Ishikawa (cell line): Measurements from ENCODE around the gene HNRNPLL.

Experiments
- CEBPB ChIP-seq: IDR thresholded peaks from 2 replicates; pipeline ENCODE4 v1.6.1; 2012
- CREB1 ChIP-seq: IDR thresholded peaks from 2 replicates; pipeline ENCODE4 v1.6.1; 2012; ENCODE audit warnings: low read depth
- EGR1 ChIP-seq: IDR thresholded peaks from 2 replicates; pipeline ENCODE4 v1.6.1; 2012
- EP300 ChIP-seq: IDR thresholded peaks from 2 replicates; pipeline ENCODE4 v1.6.1; 2012; ENCODE audit warnings: borderline replicate concordance
- FOXM1 ChIP-seq: IDR thresholded peaks from 2 replicates; pipeline ENCODE4 v1.6.1; 2012; ENCODE audit warnings: low read depth, borderline replicate concordance
- MAX ChIP-seq: IDR thresholded peaks from 2 replicates; pipeline ENCODE4 v1.6.1; 2012
- NFIC ChIP-seq: IDR thresholded peaks from 2 replicates; pipeline ENCODE4 v1.6.1; 2012
- RAD21 ChIP-seq: IDR thresholded peaks from 2 replicates; pipeline ENCODE4 v1.6.1; 2012; ENCODE audit warnings: low read depth
- REST ChIP-seq: IDR thresholded peaks from 2 replicates; pipeline ENCODE4 v1.6.1; 2012; ENCODE audit warnings: low read depth, mild to moderate bottlenecking
- TAF1 ChIP-seq: IDR thresholded peaks from 2 replicates; pipeline ENCODE4 v1.6.1; 2012; ENCODE audit warnings: low read depth, mild to moderate bottlenecking
- TCF12 ChIP-seq: IDR thresholded peaks from 2 replicates; pipeline ENCODE4 v1.6.1; 2012; ENCODE audit warnings: low read depth
- TEAD4 ChIP-seq: IDR thresholded peaks from 2 replicates; pipeline ENCODE4 v1.6.1; 2012
- USF1 ChIP-seq: IDR thresholded peaks from 2 replicates; pipeline ENCODE4 v1.6.1; 2012
- YY1 ChIP-seq: IDR thresholded peaks from 2 replicates; pipeline ENCODE4 v1.6.1; 2012; ENCODE audit warnings: low read depth
- ZBTB7A ChIP-seq: IDR thresholded peaks from 2 replicates; pipeline ENCODE4 v1.6.1; 2012; ENCODE audit warnings: low read depth

HNRNPLL gene

GRCh38 chr2:38528534-38528933 is 74.2 kb downstream of the HNRNPLL start:
- TF ChIP-seq EP300 (no peak), CEBPB (no peak), CREB1 (no peak)

GRCh38 chr2:38528008-38528442 is 74.7 kb downstream of the HNRNPLL start:
- TF ChIP-seq EP300 (no peak), REST (no peak), RAD21 (peak; percentile 31; the same call in 1 of the 2 replicates), ZBTB7A (peak; percentile 59; the same call in 1 of the 2 replicates), CREB1 (no peak), NFIC (no peak), CEBPB (no peak), FOXM1 (no peak), TCF12 (no peak), EGR1 (0 out of 2 replicates have a peak, but pooled peaks have one; percentile 8), YY1 (peak; percentile 78), TAF1 (no peak), TEAD4 (no peak; the same call in 1 of the 2 replicates), MAX (0 out of 2 replicates have a peak, but pooled peaks have one; percentile 15), USF1 (no peak)

GRCh38 chr2:38527338-38528007 is 75.3 kb downstream of the HNRNPLL start:
- TF ChIP-seq CEBPB = no peak
- TF ChIP-seq EGR1 = no peak
- no peak for TF ChIP-seq USF1
- no peak for TF ChIP-seq EP300
- TF ChIP-seq TEAD4 = no peak
- TF ChIP-seq RAD21 = no peak
- no peak for TF ChIP-seq TAF1
- TF ChIP-seq TCF12 = no peak
- TF ChIP-seq CREB1 = no peak
- TF ChIP-seq YY1 = no peak
- TF ChIP-seq MAX = no peak

- TF ChIP-seq CEBPB (no peak), FOXM1 (no peak)
Measured at GRCh38 chr2:38526195-38526594, 76.5 kb downstream of the HNRNPLL start.

- no peak for TF ChIP-seq FOXM1
- TF ChIP-seq YY1 = no peak
- no peak for TF ChIP-seq TAF1
- TF ChIP-seq EP300 = no peak
- TF ChIP-seq USF1 = no peak
- no peak for TF ChIP-seq REST
- no peak for TF ChIP-seq NFIC
- TF ChIP-seq TEAD4 = no peak
- no peak for TF ChIP-seq CEBPB
- no peak for TF ChIP-seq ZBTB7A
- TF ChIP-seq TCF12 = no peak
- no peak for TF ChIP-seq MAX
- no peak for TF ChIP-seq CREB1
- TF ChIP-seq EGR1 = no peak
Measured at GRCh38 chr2:38524580-38524979, 78.1 kb downstream of the HNRNPLL start.
